Keratinocyte (primary cell): ENCODE data around the gene UGT1A8. TPM values are rescaled to one million over a fixed set of nuclear protein-coding genes. Genes with fewer than 3 reads are reported as not detected.

Experiments used
- DNase-seq: peaks from one replicate; pipeline ENCODE4 v3.0.0-alpha.2; 2011; ENCODE audit warnings: low read depth, missing footprints, low spot score
- FAIRE-seq: peaks from 2 replicates; lab custom pipeline; 2011; peaks lifted over from hg19 to GRCh38; lab: Jason Lieb, UNC
- H2AFZ ChIP-seq: 2 replicates; pipeline ENCODE4 v1.6.0; 2012; ENCODE audit warnings: low read length, control low read depth, inconsistent platforms; ENCODE audit not compliant: control insufficient read depth
- H3K27ac ChIP-seq: 2 replicates; pipeline ENCODE4 v1.5.1; 2011; ENCODE audit warnings: low read length; ENCODE audit not compliant: control insufficient read depth, insufficient read depth
- H3K27me3 ChIP-seq: 3 replicates; pipeline ENCODE4 v1.6.0; 2011; ENCODE audit warnings: low read length; ENCODE audit not compliant: control insufficient read depth, insufficient read depth; ENCODE audit errors: extremely low read depth
- H3K36me3 ChIP-seq, 2 experiments: 2 replicates in 1 of 2; 3 replicates in 1 of 2; pipeline ENCODE4 v1.5.1; 2011; ENCODE audit warnings: low read length in 2 of 2, mild to moderate bottlenecking in 1 of 2; ENCODE audit not compliant: control insufficient read depth in 2 of 2, insufficient read depth in 2 of 2; ENCODE audit errors: extremely low read depth in 1 of 2
- H3K4me1 ChIP-seq: 3 replicates; pipeline ENCODE4 v1.5.1; 2011; ENCODE audit warnings: low read length; ENCODE audit not compliant: control insufficient read depth, insufficient read depth; ENCODE audit errors: extremely low read depth
- H3K4me2 ChIP-seq: 3 replicates; pipeline ENCODE4 v1.6.0; 2011; ENCODE audit warnings: low read depth, low read length; ENCODE audit not compliant: control insufficient read depth, insufficient read depth; ENCODE audit errors: extremely low read depth
- H3K4me3 ChIP-seq, 3 experiments: fragments of 200-600 bp in 1 of 3; sonication (generic) in 1 of 3; 2 replicates in 2 of 3; 3 replicates in 1 of 3; pipeline ENCODE4 v1.5.1; 2011 to 2016; ENCODE audit warnings: low read length in 3 of 3, mild to moderate bottlenecking in 3 of 3, control low read depth in 2 of 3, inconsistent platforms in 1 of 3, low read depth in 1 of 3, mixed read lengths in 1 of 3, mixed run types in 1 of 3, moderate library complexity in 1 of 3; ENCODE audit not compliant: control insufficient read depth in 2 of 3, insufficient read depth in 2 of 3; ENCODE audit errors: extremely low read depth in 1 of 3
- H3K79me2 ChIP-seq: 2 replicates; pipeline ENCODE4 v1.6.0; 2012; ENCODE audit warnings: low read length; ENCODE audit not compliant: control insufficient read depth, insufficient read depth
- H3K9ac ChIP-seq: 3 replicates; pipeline ENCODE4 v1.6.0; 2011; ENCODE audit warnings: low read length; ENCODE audit not compliant: control insufficient read depth, insufficient read depth; ENCODE audit errors: extremely low read depth
- H3K9me1 ChIP-seq: 3 replicates; pipeline ENCODE4 v1.6.0; 2011; ENCODE audit warnings: low read length; ENCODE audit not compliant: control insufficient read depth, insufficient read depth; ENCODE audit errors: extremely low read depth
- H3K9me3 ChIP-seq: 2 replicates; pipeline ENCODE4 v1.5.1; 2012; ENCODE audit warnings: low read depth, low read length; ENCODE audit not compliant: control insufficient read depth
- H4K20me1 ChIP-seq: 3 replicates; pipeline ENCODE4 v1.6.0; 2011; ENCODE audit warnings: low read length; ENCODE audit not compliant: control insufficient read depth, insufficient read depth; ENCODE audit errors: extremely low read depth
- CTCF ChIP-seq, 3 experiments: IDR thresholded peaks in 1 of 3; conservative IDR thresholded peaks in 1 of 3; optimal IDR thresholded peaks in 1 of 3; 2 replicates in 2 of 3; 3 replicates in 1 of 3; pipeline versions ENCODE3 to v1.5.1; 2011; ENCODE audit warnings: low read length in 3 of 3, mild to moderate bottlenecking in 3 of 3, moderate library complexity in 2 of 3, control low read depth in 1 of 3, inconsistent platforms in 1 of 3; ENCODE audit not compliant: insufficient read depth in 2 of 3; ENCODE audit errors: extremely low read depth in 1 of 3
- EZH2 ChIP-seq: IDR thresholded peaks from one replicate; pipeline ENCODE4 v1.6.1; 2012; ENCODE audit warnings: inconsistent platforms, mild to moderate bottlenecking, low read length, moderate library complexity
- dilution Hi-C: fragments of 300-500 bp; cut with MboI; formaldehyde crosslinking; loops from one replicate; pipeline ENCODE4 v1.7.0; 2020; ENCODE audit warnings: low sequenced_read_pairs; ENCODE audit not compliant: extremely low pct_ligation_motif_present
- polyA plus RNA-seq, 5 experiments: library from polyadenylated mRNA; depleted of rRNA in 3 of 5; stranded (reverse) in 3 of 5; stranded (forward) in 1 of 5; unstranded in 1 of 5; fragments of >200 nt; gene quantifications; 1 replicate in 1 of 5; 2 replicates in 3 of 5; 3 replicates in 1 of 5; pipeline versions ENCODE4 v1.2.1 to v1.2.3, GENCODE V29; 2011 to 2012; ENCODE audit warnings: missing spikeins in 2 of 5, low read depth in 1 of 5, low replicate concordance in 1 of 5

Gene UGT1A8
- polyA plus RNA-seq, 1 donor (not counting 4 experiments of a cell fraction or from before 2014, with no cell fraction given), result 0.64 TPM

DNA sequence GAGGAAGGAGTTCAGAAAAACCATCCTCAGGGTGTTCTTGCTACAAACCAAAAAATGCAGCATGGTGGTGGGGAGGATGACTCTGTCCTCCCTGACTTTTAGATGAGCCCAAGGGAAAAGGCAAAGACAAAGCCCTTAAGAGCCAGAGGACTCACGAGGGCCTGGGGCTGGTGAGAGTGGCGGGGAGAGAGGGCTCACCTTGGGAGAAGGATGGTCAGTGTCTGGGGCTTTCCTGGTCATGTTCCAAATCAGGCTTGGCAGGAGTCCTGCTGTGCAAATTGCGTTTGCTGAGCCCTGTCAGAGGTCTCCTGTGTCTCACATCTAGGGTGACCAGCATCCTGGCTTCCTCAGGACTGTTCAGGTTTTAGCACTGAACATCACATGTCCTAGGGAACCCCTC, 147.3 kb downstream of the UGT1A8 start:
- Histone ChIP-seq H3K4me2 (peak overlapping the region; percentile 44), H2AFZ (no peak overlapping the region), H3K9me3 (no peaks in the 10 kb centered on the region), H3K9ac (no peak overlapping the region), H4K20me1 (no peaks in the 10 kb centered on the region), H3K36me3 (peaks cover 9 to 15% of the 10 kb centered on the region in 2 experiments), H3K4me3 (no peak overlapping the region), H3K4me1 (peaks cover 34% of the 10 kb centered on the region), H3K27ac (no peak overlapping the region), H3K27me3 (no peaks in the 10 kb centered on the region), H3K79me2 (peaks cover 7% of the 10 kb centered on the region), H3K9me1 (no peaks in the 10 kb centered on the region)
- dilution Hi-C loops, result no loop called here
- no peak for DNase-seq
- TF ChIP-seq CTCF (optimal IDR thresholded peaks at IDR 0.05 in 1 of 3, IDR thresholded peaks at IDR 0.05 in 1 of 3, conservative IDR thresholded peaks at IDR 0.05 in 1 of 3; ENCODE audit: extremely low read depth in 1 of 3, insufficient read depth in 2 of 3, low read length in 3 of 3) (no peak), EZH2 (no peak)
- FAIRE-seq, result peak; percentile 39

DNA sequence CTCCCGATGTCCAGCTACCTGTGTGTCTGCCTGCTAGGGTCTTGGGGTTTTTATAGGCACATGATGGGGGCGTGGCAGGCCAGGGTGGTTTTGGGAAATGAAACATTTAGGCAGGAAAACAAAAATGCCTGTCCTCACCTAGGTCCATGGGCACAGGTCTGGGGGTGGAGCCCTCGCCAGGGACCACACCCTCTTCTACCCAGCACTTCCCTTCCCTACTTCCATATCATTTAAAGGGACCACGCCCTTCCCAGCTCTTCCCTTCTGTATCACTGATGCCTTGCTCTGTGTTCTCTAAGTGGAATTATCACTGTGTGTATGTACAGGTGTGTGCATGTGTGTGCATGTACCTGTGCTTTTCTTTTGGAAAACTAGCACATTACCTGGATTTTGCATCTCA, 149.0 kb downstream of the UGT1A8 start:
- FAIRE-seq (no peak), DNase-seq (no peak)
- H3K9me1 ChIP-seq, result no peaks in the 10 kb centered on the region
- H4K20me1 ChIP-seq, result no peaks in the 10 kb centered on the region
- peaks cover 11 to 19% of the 10 kb centered on the region in 2 experiments for H3K36me3 ChIP-seq
- no peaks in the 10 kb centered on the region for H3K27me3 ChIP-seq
- TF ChIP-seq CTCF (optimal IDR thresholded peaks at IDR 0.05 in 1 of 3, IDR thresholded peaks at IDR 0.05 in 1 of 3, conservative IDR thresholded peaks at IDR 0.05 in 1 of 3; ENCODE audit: extremely low read depth in 1 of 3, insufficient read depth in 2 of 3, low read length in 3 of 3) (no peak), EZH2 (no peak)
- H2AFZ ChIP-seq, result no peak overlapping the region
- no peak overlapping the region for H3K27ac ChIP-seq
- H3K4me2 ChIP-seq, result no peak overlapping the region
- no peak overlapping the region for H3K4me3 ChIP-seq
- peaks cover 5% of the 10 kb centered on the region for H3K79me2 ChIP-seq
- no peaks in the 10 kb centered on the region for H3K9me3 ChIP-seq
- no peak overlapping the region for H3K9ac ChIP-seq
- H3K4me1 ChIP-seq, result peaks cover 20% of the 10 kb centered on the region
- dilution Hi-C loops, result no loop called here
